ENCODE results near the gene GALNT9.

GRCh38 chr12:132282031-132282949 lies 47.1 kb downstream of the GALNT9 start:
- no peak for TF ChIP-seq CTCF (IDR thresholded peaks at IDR 0.05 in 8 of 11, conservative IDR thresholded peaks at IDR 0.05 in 3 of 11)
- TF ChIP-seq POLR2AphosphoS5 (IDR thresholded peaks at IDR 0.05): no peak
